Measurements from ENCODE around the gene JPH4. TPM values are rescaled to one million over a fixed set of nuclear protein-coding genes. Genes with fewer than 3 reads are reported as not detected.

Gene JPH4
- total RNA-seq, 1 donor from 2014 or later: 1.1 TPM

GRCh38 chr14:23561873-23562821 lies 16.4 kb downstream of the JPH4 start:
- Histone ChIP-seq H3K27me3 (ENCODE audit: control insufficient read depth, insufficient read depth, low read length) (no peaks in the 10 kb centered on the region), H3K36me3 (ENCODE audit: control insufficient read depth, insufficient read depth, low read length) (peaks cover 7% of the 10 kb centered on the region), H3K4me3 (ENCODE audit: low read depth, low read length) (no peak overlapping the region)
- no peak for DNase-seq (ENCODE audit: low read depth)
- TF ChIP-seq CTCF (IDR thresholded peaks at IDR 0.05; ENCODE audit: insufficient read depth, low read length, poor library complexity, severe bottlenecking): no peak

- no peaks in the 10 kb centered on the region for H3K27me3 ChIP-seq (ENCODE audit: control insufficient read depth, insufficient read depth, low read length)
- H3K4me3 ChIP-seq (ENCODE audit: low read depth, low read length): no peak overlapping the region
- no peak for DNase-seq (ENCODE audit: low read depth)
- TF ChIP-seq CTCF (IDR thresholded peaks at IDR 0.05; ENCODE audit: insufficient read depth, low read length, poor library complexity, severe bottlenecking): no peak
- H3K36me3 ChIP-seq (ENCODE audit: control insufficient read depth, insufficient read depth, low read length): peaks cover 7% of the 10 kb centered on the region
Measured at GRCh38 chr14:23561259-23561658, 17.3 kb downstream of the JPH4 start.

GRCh38 chr14:23559926-23560520 lies 18.6 kb downstream of the JPH4 start:
- Histone ChIP-seq H3K27me3 (ENCODE audit: control insufficient read depth, insufficient read depth, low read length) (no peaks in the 10 kb centered on the region), H3K36me3 (ENCODE audit: control insufficient read depth, insufficient read depth, low read length) (peaks cover 7% of the 10 kb centered on the region), H3K4me3 (ENCODE audit: low read depth, low read length) (no peak overlapping the region)
- DNase-seq (ENCODE audit: low read depth): no peak
- TF ChIP-seq CTCF (IDR thresholded peaks at IDR 0.05; ENCODE audit: insufficient read depth, low read length, poor library complexity, severe bottlenecking): no peak

GRCh38 chr14:23559010-23559925 lies 19.3 kb downstream of the JPH4 start:
- Histone ChIP-seq H3K4me3 (ENCODE audit: low read depth, low read length) (no peak overlapping the region), H3K36me3 (ENCODE audit: control insufficient read depth, insufficient read depth, low read length) (peaks cover 6% of the 10 kb centered on the region), H3K27me3 (ENCODE audit: control insufficient read depth, insufficient read depth, low read length) (no peaks in the 10 kb centered on the region)
- peak; percentile 94 for TF ChIP-seq CTCF (IDR thresholded peaks at IDR 0.05; ENCODE audit: insufficient read depth, low read length, poor library complexity, severe bottlenecking)
- DNase-seq (ENCODE audit: low read depth): no peak

GRCh38 chr14:23558346-23559009 lies 20.1 kb downstream of the JPH4 start:
- Histone ChIP-seq H3K27me3 (ENCODE audit: control insufficient read depth, insufficient read depth, low read length) (no peaks in the 10 kb centered on the region), H3K36me3 (ENCODE audit: control insufficient read depth, insufficient read depth, low read length) (peaks cover 6% of the 10 kb centered on the region), H3K4me3 (ENCODE audit: low read depth, low read length) (no peak overlapping the region)
- no peak for DNase-seq (ENCODE audit: low read depth)
- TF ChIP-seq CTCF (IDR thresholded peaks at IDR 0.05; ENCODE audit: insufficient read depth, low read length, poor library complexity, severe bottlenecking): no peak
